GM21515 (cell line): ENCODE data around the gene POU2F2.

Experiments
- ATAC-seq: cut with Tn5 transposase; IDR thresholded peaks from one replicate; pipeline ENCODE4 v1.9.1; 2021; ENCODE audit not compliant: unreplicated experiment

Gene POU2F2

DNA sequence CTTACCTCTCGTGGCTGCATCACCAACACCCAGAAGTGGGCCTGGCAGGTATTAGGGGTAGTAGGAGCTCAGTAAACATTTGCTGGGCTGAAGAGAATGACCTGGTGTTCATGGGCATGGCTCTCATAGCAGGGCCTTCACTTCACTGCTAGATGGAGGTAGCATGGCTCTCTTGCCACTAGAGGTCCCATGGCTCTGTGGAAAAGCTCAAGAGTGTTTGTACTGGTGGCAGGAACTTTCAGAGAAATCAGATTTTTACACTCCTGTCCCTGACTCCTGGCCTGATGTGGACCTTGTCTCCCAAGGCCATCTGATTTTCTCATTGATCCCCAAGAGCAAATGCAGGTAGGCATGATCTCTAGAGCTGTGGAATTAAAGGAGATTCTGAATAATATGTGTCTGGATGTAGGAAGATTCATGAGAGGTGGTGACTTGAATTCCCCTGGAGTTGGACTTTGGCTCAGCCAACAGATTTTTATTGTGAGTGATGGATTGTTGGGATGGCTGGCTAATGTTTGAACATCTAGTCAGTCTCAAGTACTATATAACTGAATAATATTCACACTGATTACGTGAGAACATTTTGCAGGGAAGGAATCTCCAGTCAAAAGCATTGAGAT lies 50.6 kb downstream of the POU2F2 start:
- ATAC-seq, result no peak

DNA sequence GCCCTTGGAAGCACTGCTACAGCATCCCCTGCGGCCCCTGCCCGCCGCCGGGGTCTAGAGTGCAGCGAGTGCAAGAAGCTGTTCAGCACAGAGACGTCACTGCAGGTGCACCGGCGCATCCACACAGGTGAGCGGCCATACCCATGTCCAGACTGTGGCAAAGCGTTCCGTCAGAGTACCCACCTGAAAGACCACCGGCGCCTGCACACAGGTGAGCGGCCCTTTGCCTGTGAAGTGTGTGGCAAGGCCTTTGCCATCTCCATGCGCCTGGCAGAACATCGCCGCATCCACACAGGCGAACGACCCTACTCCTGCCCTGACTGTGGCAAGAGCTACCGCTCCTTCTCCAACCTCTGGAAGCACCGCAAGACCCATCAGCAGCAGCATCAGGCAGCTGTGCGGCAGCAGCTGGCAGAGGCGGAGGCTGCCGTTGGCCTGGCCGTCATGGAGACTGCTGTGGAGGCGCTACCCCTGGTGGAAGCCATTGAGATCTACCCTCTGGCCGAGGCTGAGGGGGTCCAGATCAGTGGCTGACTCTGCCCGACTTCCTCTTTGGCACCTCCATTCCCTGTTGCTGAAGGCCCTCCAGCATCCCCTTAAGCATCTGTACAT lies 51.4 kb downstream of the POU2F2 start:
- no peak for ATAC-seq

DNA sequence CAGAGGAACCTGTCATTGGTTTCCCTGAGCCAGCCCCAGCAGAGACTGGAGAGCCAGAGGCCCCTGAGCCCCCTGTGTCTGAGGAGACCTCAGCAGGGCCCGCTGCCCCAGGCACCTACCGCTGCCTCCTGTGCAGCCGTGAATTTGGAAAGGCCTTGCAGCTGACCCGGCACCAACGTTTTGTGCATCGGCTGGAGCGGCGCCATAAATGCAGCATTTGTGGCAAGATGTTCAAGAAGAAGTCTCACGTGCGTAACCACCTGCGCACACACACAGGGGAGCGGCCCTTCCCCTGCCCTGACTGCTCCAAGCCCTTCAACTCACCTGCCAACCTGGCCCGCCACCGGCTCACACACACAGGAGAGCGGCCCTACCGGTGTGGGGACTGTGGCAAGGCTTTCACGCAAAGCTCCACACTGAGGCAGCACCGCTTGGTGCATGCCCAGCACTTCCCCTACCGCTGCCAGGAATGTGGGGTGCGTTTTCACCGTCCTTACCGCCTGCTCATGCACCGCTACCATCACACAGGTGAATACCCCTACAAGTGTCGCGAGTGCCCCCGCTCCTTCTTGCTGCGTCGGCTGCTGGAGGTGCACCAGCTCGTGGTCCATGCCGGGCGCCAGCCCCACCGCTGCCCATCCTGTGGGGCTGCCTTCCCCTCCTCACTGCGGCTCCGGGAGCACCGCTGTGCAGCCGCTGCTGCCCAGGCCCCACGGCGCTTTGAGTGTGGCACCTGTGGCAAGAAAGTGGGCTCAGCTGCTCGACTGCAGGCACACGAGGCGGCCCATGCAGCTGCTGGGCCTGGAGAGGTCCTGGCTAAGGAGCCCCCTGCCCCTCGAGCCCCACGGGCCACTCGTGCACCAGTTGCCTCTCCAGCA lies 52.1 kb downstream of the POU2F2 start:
- no peak for ATAC-seq

DNA sequence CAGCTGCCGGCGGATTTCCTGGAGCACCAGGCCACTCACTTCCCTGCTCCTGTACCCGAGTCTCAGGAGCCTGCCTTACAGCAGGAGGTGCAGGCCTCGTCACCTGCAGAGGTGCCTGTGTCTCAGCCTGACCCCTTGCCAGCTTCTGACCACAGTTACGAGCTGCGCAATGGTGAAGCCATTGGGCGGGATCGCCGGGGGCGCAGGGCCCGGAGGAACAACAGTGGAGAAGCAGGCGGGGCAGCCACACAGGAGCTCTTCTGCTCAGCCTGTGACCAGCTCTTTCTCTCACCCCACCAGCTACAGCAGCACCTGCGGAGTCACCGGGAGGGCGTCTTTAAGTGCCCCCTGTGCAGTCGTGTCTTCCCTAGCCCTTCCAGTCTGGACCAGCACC lies 53.0 kb downstream of the POU2F2 start:
- ATAC-seq, result no peak

DNA sequence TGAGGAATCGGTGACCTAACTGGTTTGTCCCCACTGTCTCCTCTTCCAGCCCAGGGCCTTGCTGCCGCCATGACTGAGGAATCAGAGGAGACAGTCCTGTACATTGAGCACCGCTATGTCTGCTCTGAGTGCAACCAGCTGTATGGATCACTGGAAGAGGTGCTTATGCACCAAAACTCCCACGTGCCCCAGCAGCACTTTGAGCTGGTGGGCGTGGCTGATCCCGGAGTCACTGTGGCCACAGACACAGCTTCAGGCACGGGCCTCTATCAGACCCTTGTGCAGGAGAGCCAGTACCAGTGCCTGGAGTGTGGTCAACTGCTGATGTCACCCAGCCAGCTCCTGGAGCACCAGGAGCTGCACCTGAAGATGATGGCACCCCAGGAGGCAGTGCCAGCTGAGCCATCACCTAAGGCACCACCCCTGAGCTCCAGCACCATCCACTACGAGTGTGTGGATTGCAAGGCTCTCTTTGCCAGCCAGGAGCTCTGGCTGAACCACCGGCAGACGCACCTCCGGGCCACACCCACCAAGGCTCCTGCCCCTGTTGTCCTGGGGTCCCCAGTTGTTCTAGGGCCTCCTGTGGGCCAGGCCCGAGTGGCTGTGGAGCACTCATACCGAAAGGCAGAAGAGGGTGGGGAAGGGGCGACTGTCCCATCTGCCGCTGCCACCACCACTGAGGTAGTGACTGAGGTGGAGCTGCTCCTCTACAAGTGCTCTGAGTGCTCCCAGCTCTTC lies 53.5 kb downstream of the POU2F2 start:
- no peak for ATAC-seq

DNA sequence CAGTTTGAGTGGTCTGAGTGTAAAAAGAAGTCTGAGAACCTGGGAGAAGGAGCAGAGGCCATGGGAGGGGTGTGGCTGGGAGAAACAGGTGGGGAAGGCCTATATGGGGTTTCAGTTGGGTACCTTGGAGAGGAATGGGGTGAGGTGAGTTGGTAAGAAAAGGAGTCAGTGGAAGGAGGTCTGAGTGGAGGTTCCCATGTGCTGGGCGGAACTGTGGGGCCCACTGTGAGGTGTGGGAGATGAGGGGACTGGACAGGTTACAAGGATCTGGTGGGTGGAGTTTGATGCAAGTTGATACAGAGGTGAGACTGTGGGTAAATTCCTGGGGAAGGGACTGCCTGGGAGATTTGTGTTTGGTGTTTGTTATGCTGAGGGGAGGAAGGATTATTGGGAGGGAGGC lies 54.2 kb downstream of the POU2F2 start:
- ATAC-seq, result no peak

DNA sequence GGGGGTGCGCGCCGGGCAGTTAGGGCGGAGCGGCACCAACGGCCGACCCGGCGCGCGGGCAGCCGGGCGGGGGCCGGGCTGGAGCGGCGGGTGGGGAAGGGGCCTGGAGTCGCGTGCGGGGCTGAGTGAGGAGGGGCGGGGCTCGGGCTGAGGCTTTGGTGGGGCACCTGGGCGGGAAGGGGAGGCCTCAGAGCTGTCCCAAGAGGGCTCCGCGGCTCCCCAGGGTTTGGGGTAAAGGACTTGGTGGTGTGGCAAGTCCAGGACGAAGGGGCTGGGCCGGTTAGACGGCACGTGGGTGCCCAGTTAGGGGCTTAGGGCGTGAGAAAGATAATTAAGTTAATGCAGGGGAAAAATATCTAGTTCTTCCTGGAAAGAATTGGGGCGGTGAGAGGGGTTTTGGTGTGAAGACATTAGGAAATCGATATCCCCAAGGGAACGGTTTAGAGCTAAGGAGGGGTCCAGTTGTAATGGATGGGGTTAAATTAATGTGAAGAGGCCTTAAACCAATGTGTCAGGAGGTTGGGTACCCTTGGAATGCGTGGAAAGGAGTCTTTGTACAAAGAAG lies 55.8 kb downstream of the POU2F2 start:
- no peak for ATAC-seq

DNA sequence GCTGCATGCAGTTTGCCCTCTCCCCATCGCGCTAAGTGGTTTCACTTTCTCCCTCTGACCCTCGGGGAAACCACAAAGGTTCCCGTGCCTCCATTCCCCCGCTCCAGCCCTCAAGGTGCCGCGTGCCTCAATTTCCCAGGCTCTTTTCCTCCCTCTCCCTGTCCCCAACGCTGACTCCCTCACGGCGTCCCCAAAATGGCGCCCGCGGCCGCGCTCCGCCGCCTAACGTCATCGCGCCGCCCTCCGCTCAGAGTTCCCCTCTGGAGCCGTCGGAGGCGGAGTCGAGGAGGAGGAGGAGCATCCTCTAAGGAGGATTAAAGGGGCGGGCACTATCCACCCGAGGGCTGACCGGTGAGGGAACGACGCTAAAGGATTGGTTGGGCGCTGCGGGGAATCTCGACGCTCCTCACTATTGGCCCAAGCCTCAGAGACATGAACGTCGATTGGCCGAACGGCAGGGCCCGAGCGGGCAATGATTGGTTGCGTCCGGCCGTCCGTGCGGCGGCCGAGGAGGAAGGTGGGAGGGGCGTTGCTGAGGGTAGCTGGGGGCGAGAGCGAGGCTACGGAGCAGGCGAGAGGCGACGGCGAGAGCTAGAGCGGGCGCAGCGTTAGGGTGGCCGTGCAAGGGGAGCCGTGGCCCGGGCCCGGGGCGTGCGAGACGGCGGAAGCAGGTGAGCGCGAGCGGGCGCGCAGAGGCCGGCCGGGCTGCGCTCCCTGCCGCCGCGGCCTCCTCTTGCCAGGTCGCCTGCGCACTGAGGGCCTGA lies 56.4 kb downstream of the POU2F2 start, which contains the start of gene ZNF574:
TSS of gene ZNF574 (plus strand) at position 551 of the 764 bp plus-strand sequence. CDS start 2,441 bp downstream, outside the sequence.
- ATAC-seq, result peak; percentile 93

DNA sequence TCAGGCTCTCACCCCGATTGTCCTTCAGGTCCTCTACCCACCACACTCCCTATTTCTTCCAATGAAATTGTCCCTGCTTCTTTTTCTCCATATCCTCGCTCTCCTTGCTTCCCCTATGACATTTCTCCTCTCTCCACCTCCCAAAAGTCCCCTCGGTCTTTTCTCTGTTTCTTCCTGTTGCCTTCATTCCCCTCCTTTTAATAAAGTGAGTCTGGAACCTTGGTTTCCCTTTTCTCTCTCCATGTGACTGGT lies 57.0 kb downstream of the POU2F2 start:
- ATAC-seq, result no peak

DNA sequence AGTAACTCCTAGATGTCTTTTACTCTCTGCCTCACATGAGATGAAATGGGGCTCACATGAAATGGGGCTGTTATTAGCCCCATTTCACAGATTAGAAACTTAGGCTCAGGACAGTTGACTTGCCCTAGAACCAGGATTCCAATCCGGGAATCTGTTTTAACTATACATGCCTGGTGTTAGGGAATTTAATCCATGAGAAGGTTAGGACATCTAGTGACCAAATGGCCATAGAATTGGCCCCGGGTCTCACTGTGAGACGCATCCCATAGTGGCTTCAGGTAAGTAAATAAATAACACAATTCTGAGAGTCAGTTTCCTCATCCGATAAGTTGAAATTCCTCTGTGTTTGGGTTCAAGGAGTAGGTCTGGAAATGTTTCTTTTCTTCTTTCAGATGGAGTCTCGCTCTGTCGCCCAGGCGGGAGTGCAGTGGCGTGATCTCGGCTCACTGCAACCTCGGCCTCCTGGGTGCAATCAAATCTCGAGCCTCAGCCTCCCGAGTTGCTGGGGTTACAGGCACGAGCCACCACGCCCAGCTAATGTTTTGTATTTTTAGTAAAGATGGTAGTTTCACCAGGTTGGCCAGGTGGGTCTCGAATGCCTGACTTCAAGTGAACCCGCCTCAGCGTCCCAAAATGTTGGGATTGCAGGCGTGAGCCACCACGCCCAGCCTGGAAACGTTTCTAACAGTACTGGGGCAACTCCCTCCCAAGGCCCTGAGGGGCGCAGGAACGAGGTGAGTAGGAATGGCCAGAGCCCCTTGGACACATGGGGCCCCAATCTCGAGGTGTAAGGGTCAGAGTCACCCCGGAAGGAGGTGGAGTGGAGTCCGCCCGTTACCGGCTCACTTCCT lies 57.5 kb downstream of the POU2F2 start:
- ATAC-seq, result no peak

DNA sequence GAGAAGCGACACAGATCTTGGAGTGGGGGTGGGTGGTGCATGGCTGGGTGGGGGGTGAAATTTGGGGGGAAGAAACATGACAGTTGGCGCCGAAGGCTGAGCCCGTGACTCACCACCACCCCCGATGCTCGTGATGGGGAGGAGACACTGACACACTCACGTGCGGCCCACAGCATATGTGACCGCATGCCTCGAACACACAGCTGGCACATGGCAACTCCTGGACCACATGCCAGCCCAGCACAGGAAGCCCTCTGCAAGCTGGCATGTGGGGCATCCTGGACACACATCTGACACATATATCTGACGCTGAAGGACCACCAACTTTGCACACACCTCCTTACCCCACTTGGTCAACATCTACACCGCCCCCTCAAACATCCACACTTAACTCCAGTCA lies 61.0 kb downstream of the POU2F2 start:
- ATAC-seq, result no peak

DNA sequence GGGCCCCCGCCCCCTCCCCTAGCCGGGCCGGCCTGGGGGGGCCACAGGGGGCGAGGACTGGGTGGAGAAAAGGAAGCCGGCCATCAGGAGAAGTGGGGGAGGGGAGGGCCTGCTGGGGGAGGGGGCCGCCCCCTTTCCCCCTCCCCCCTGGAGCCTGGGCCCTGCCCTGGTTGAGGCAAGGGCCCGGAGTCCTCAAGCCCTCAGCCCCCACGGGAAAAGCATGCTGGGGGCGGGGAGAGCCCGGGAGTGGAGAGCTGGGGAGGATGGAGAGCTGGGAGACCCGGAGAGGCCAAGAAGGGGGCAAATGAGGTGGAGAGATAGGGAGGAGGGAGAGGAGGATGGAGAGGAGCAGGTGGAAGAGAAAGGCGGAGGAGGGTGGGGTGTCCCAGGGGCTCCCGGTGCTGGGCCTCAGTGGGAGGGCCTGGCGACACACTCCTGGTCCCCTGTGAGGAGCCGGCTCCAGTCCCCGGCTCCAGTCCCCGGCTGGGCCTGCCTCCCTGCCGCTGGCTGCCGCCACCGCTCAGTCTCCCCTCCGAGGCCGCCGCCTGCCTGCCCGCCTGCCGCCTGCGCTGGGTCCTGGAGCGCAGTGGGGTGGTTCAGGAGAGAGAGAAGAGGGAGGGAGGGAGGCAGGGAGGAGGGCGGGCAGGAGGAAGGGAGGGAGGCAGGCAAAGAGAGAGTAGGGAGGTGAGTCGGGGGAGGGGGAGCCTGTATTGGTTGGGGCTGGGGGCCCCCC lies 62.5 kb downstream of the POU2F2 start, which contains the start of gene GRIK5:
TSS of gene GRIK5 (minus strand) at position 588 of the 733 bp plus-strand sequence. CDS start 4,436 bp downstream, outside the sequence.
- ATAC-seq, result no peak

DNA sequence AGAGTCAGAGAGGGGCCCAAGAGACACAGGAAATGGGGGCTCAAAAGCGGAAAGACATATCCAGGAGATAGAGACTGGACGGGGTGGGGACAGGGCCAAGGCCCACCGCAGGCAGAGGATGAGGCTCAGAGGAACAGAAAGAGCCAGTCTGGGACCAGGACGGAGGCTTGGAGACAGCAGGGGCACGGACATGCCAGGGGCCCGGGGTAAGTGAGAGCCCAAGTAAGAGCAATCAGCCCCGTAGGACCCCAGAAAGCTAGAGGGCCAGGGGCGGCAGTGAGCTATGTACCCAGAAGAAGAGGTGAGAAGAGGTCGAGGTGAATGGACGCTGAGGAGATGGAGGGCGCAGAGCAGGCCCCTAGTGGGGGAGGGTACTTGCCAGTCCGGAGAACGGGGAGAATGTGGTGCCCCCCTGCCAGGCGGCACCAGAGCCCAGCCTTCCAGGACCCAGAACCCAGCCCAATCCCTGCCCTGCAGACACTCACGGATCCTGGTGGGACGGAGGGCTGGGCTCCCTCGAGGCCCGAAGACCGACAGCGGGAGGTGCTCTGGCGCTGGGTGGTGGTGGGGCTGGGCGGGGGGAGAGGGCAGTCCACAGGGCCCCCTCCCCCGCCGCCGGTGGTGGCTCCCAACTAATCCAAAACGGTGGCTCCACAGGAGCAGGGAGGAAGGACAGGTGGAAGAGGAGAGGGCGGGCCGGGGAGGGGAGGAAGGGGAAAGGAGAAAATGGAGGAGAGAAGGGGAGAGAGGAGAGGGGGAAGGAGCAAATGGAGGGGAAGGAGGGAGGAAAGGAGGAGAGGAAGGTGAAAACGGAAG lies 63.3 kb downstream of the POU2F2 start:
- no peak for ATAC-seq

DNA sequence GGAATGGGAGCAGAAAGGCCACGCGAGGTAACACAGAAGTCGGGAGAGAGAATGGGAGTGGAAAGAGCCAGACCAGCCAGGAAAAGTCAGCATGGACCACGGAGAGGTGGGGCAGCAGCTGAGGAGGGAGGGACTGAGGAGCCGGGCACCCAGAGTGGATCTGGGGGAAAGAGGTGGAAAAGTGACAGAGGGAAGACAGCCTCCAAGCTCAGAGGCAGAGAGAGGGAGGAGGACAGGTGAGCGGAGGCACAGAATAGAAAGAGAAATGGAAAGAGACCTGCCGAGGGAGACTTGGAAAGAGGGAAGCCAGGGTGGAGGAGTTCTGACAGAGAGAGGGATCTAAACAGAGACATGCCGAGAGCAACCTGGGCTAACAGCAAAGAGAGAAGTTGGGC lies 63.9 kb downstream of the POU2F2 start:
- ATAC-seq, result no peak

DNA sequence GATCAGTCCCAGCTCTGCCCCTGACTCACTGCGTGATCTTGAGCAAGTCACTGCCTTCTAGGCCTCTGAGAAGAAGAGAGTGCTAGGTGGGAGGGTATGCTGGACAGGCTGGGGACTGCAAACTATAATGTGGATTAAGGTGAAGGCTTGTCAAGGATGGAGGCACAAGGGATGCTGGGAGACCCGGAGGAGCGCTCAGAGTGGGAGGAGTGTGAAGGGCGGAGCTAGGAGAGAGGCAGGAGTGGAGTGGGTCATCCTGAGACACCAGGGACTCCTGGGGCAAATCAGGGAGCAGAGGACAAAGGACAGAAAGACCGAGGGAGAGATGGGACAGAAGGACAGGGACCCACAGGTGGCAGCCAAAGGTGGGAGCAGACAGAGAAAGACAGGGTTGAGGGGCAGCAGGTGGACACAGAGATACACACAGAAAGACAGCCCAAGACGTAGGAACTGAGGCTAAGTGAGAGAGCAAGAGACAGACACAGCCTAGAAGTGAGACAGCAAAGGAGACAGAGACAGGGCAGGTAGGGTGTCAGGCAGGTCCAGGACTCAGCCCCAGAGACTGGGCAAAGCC lies 64.8 kb downstream of the POU2F2 start:
- ATAC-seq, result no peak

DNA sequence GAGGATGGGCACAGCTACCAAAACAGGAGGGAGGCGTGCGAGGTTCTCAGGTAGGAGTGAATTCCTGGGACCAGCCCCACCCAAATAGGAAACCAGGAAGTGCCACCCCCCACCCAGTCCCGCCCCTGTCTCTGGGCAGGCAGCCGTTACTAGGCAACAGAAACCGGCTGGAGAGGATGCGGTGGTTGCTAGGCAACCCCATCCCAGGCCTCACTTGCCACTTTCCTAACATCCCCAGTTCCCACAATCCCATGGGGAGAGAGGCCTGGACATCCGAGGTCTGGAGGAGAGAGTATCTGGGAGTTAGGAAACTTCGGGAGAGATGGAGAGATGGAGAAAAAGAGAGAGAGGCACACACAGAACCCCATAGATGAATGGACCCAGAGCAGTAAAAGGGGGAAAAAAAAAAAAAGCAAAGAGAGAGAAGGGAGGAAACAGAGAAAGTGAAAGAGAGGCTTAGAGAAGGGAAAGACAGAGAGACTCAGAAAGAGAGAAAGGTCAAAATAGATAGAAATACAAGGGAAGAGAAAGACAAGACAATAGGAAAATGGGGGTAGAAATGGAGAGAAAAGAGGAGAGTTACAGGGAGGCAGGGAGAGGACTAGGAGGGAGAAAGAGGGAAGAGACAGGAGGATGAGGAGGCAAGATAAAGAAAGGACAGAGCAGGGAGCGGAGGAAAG lies 66.0 kb downstream of the POU2F2 start:
- no peak for ATAC-seq

DNA sequence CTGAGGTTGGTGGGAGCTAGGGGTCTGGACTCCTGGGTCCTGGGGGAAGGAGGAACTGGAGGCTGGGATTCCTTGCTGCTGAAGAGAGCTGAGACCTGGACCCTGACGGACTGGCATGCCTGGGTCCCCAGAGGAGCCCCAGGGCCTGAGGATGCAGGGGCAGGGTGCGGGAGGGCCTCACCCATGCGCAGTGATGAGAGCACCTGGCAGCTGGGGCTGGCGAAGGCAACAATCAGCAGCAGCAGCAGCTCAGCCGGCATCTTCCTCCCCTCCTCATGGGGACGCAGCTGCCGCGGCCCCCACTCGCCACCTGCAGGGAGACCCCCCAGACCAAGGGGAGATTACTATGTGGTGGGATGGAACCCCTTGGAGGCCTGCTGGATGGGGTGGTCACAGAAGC lies 66.7 kb downstream of the POU2F2 start:
- ATAC-seq, result no peak
